ENCODE results near the gene SAP25. TPM values are rescaled to one million over a fixed set of nuclear protein-coding genes. Genes with fewer than 3 reads are reported as not detected.
"Not testable (repeated sequence)": the region's sequence is repeated elsewhere in the genome, so short reads cannot be mapped to it uniquely, and the experiment has no call there.

The SAP25 gene
- total and polyA plus RNA-seq, 2 experiments from 2014 or later, result 3.8 to 4.1 TPM

DNA sequence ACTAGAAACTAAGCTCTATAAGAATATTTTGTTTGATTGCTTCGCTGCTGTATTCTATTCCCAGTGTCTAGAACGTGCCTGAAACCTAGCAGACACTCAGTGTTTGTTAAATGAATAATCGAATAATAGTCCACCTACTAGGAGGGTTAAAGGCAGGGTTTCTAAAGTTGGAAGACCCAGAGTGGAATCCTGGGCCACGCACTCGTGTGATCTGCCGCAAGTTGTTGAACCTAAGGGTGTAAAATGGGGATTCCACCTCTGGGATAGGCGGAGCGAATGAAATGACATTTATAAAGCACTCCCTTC is 35.4 kb downstream of the SAP25 start:
- Histone ChIP-seq H2AFZ (peak overlapping the region; percentile 80), H3K36me3 (ENCODE audit: insufficient read depth) (no peaks in the 10 kb centered on the region), H3K27ac (ENCODE audit: low read depth) (no peak overlapping the region), H3F3A (replicated peaks; ENCODE audit: low read depth) (0 out of 2 replicates have a peak, but pooled peaks cover 5% of the 10 kb centered on the region), H3K4me3 (peak overlapping the region; percentile 47), H3K4me1 (ENCODE audit: insufficient read depth) (peaks cover 26% of the 10 kb centered on the region), H3K27me3 (ENCODE audit: insufficient read depth) (peaks cover 10% of the 10 kb centered on the region), H3K9me2 (ENCODE audit: insufficient read depth) (no peaks in the 10 kb centered on the region), H3K4me2 (peak overlapping the region; percentile 66), H4K20me1 (replicated peaks; ENCODE audit: insufficient read depth) (0 out of 2 replicates have a peak, but pooled peaks cover 2% of the 10 kb centered on the region), H3K79me2 (replicated peaks; ENCODE audit: insufficient read depth) (no peaks in the 10 kb centered on the region; the same call in 1 of the 2 replicates)
- peak overlapping the region; percentile 73 for H3K4me3 Mint-ChIP-seq
- DNase-seq (ENCODE audit: low spot score), result no peak
- no peak for ATAC-seq
- H3K27ac Mint-ChIP-seq, result peak overlapping the region; percentile 42; the same call in 1 of the 2 replicates
- peaks cover 34% of the 10 kb centered on the region for H3K27me3 Mint-ChIP-seq (ENCODE audit: insufficient read depth, low read depth, poor library complexity)
- TF ChIP-seq, protein P1, sequence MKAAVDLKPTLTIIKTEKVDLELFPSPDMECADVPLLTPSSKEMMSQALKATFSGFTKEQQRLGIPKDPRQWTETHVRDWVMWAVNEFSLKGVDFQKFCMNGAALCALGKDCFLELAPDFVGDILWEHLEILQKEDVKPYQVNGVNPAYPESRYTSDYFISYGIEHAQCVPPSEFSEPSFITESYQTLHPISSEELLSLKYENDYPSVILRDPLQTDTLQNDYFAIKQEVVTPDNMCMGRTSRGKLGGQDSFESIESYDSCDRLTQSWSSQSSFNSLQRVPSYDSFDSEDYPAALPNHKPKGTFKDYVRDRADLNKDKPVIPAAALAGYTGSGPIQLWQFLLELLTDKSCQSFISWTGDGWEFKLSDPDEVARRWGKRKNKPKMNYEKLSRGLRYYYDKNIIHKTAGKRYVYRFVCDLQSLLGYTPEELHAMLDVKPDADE (IDR thresholded peaks at IDR 0.05), result no peak
- no peak for TF ChIP-seq NANOG (IDR thresholded peaks at IDR 0.05; ENCODE audit: borderline replicate concordance)
- H3K36me3 Mint-ChIP-seq (ENCODE audit: low read depth), result no peaks in the 10 kb centered on the region
- H3K9me3 Mint-ChIP-seq, result no peaks in the 10 kb centered on the region; the same call in 2 of the 3 replicates
- H3K4me1 Mint-ChIP-seq, result peaks cover 27% of the 10 kb centered on the region

DNA sequence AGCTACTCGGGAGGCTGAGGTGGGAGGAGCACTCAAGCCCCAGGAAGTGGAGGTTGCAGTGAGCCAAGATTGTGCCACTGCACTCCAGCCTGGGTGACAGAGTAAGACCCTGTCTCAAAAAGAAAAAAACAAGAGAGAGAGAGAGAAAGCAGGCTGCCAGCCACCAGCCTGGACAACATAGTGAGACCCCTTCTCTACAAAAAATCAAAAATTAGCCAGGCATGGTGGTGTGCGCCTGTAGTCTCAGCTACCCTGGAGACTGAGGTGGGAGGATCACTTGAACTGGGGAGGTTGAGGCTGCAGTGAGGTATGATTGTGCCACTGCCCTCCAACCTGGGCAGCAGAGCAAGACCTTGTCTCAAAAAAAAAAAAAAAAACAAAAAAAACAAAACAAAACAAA is 37.0 kb downstream of the SAP25 start:
- H4K20me1 ChIP-seq (replicated peaks; ENCODE audit: insufficient read depth); H3K9me2 ChIP-seq (ENCODE audit: insufficient read depth); H3K79me2 ChIP-seq (replicated peaks; ENCODE audit: insufficient read depth); H2AFZ ChIP-seq; H3K27ac Mint-ChIP-seq; H3K4me2 ChIP-seq; DNase-seq (ENCODE audit: low spot score); H3K4me3 ChIP-seq; H3K36me3 Mint-ChIP-seq (ENCODE audit: low read depth); ATAC-seq; H3K27ac ChIP-seq (ENCODE audit: low read depth); H3F3A ChIP-seq (replicated peaks; ENCODE audit: low read depth); H3K36me3 ChIP-seq (ENCODE audit: insufficient read depth); H3K9me3 Mint-ChIP-seq; H3K4me3 Mint-ChIP-seq: not testable (repeated sequence)
- peaks cover 17% of the 10 kb centered on the region for H3K4me1 ChIP-seq (ENCODE audit: insufficient read depth)
- H3K27me3 ChIP-seq (ENCODE audit: insufficient read depth), result peaks cover 10% of the 10 kb centered on the region
- Mint-ChIP-seq H3K27me3 (ENCODE audit: insufficient read depth, low read depth, poor library complexity) (peaks cover 34% of the 10 kb centered on the region), H3K4me1 (peaks cover 15% of the 10 kb centered on the region)

DNA sequence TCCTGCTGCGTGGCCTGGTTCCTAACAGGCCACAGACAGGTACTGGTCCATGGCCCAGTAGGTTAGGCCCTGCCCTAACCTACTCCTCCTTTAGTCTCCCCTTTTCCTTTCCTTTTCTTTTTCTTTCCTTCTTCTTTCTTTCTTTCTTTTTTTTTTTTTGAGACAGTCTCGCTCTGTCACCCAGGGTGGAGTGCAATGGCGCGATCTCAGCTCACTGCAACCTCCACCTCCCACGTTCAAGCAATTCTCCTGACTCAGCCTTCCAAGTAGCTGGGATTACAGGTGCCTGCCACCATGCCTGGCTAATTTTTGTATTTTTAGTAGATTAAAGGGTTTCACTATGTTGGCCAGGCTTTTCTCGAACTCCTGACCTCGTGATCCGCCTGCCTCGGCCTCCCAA is 37.7 kb downstream of the SAP25 start:
- not testable (repeated sequence) for H4K20me1 ChIP-seq (replicated peaks; ENCODE audit: insufficient read depth); ATAC-seq; H3K9me2 ChIP-seq (ENCODE audit: insufficient read depth); H3K4me3 ChIP-seq; H3F3A ChIP-seq (replicated peaks; ENCODE audit: low read depth); H3K36me3 ChIP-seq (ENCODE audit: insufficient read depth); H3K79me2 ChIP-seq (replicated peaks; ENCODE audit: insufficient read depth); H3K4me3 Mint-ChIP-seq; H3K4me2 ChIP-seq; DNase-seq (ENCODE audit: low spot score); H3K27ac Mint-ChIP-seq; H3K27ac ChIP-seq (ENCODE audit: low read depth); H2AFZ ChIP-seq; H3K36me3 Mint-ChIP-seq (ENCODE audit: low read depth); H3K4me1 Mint-ChIP-seq; H3K9me3 Mint-ChIP-seq
- H3K4me1 ChIP-seq (ENCODE audit: insufficient read depth), result peaks cover 10% of the 10 kb centered on the region
- peaks cover 32% of the 10 kb centered on the region for H3K27me3 Mint-ChIP-seq (ENCODE audit: insufficient read depth, low read depth, poor library complexity)
- H3K27me3 ChIP-seq (ENCODE audit: insufficient read depth), result peaks cover 10% of the 10 kb centered on the region

DNA sequence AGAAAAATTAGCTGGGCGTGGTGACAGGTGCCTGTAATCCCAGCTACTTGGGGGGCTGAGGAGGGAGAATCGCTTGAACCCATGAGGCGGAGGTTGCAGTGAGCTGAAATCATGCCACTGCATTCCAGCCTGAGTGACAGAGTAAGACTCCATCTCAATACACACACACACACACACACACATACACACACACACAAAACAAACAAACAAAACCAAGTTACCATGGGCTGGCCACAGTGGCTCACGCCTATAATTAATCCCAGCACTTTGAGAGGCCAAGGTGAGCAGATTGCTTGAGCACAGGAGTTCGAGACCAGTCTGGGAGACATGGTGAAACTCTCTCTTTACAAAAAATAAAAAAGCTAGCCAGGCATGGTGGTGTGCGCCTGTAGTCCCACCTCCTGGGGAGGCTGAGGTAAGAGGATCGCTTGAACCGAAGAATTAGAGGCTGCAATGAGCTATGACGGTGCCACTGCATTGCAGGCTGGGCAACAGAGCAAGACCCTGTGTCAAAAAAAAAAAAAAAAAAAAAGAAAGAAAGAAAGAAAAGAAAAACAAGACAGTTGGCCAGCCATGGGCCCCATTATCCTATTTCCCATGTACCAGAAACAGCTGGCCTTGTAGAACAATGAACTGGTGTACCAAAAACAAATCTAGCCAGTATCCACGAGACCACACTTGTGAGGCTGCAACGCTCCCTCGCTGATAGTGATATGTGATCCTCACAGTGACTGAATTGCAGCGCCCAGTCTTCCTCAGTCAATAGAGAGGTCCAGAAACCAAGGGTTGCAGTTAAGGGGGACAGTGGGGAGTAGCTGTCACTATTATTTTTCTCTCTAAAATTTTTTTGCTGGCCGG is 41.3 kb downstream of the SAP25 start:
- H3K4me3 Mint-ChIP-seq, result no peak overlapping the region
- Histone ChIP-seq H3K9me2 (ENCODE audit: insufficient read depth) (no peaks in the 10 kb centered on the region), H3K4me1 (ENCODE audit: insufficient read depth) (no peaks in the 10 kb centered on the region), H3K27ac (ENCODE audit: low read depth) (no peak overlapping the region), H3K4me2 (no peak overlapping the region), H3K4me3 (no peak overlapping the region), H3F3A (replicated peaks; ENCODE audit: low read depth) (no peaks in the 10 kb centered on the region), H2AFZ (peak overlapping the region; percentile 66; the same call in 1 of the 2 replicates), H3K79me2 (replicated peaks; ENCODE audit: insufficient read depth) (no peaks in the 10 kb centered on the region), H4K20me1 (replicated peaks; ENCODE audit: insufficient read depth) (no peaks in the 10 kb centered on the region), H3K36me3 (ENCODE audit: insufficient read depth) (no peaks in the 10 kb centered on the region), H3K27me3 (ENCODE audit: insufficient read depth) (no peaks in the 10 kb centered on the region)
- ATAC-seq (no peak), DNase-seq (ENCODE audit: low spot score) (no peak)
- H3K4me1 Mint-ChIP-seq, result no peaks in the 10 kb centered on the region
- peaks cover 7% of the 10 kb centered on the region for H3K27me3 Mint-ChIP-seq (ENCODE audit: insufficient read depth, low read depth, poor library complexity)
- no peaks in the 10 kb centered on the region for H3K9me3 Mint-ChIP-seq
- no peaks in the 10 kb centered on the region for H3K36me3 Mint-ChIP-seq (ENCODE audit: low read depth)
- no peak overlapping the region for H3K27ac Mint-ChIP-seq
- TF ChIP-seq JUNB (IDR thresholded peaks at IDR 0.05; ENCODE audit: unreplicated experiment) (no peak), ZNF114 (CRISPR knock-in tag; IDR thresholded peaks at IDR 0.05) (no peak)
